Measurements from ENCODE around the gene PRR3.

PRR3 gene

DNA sequence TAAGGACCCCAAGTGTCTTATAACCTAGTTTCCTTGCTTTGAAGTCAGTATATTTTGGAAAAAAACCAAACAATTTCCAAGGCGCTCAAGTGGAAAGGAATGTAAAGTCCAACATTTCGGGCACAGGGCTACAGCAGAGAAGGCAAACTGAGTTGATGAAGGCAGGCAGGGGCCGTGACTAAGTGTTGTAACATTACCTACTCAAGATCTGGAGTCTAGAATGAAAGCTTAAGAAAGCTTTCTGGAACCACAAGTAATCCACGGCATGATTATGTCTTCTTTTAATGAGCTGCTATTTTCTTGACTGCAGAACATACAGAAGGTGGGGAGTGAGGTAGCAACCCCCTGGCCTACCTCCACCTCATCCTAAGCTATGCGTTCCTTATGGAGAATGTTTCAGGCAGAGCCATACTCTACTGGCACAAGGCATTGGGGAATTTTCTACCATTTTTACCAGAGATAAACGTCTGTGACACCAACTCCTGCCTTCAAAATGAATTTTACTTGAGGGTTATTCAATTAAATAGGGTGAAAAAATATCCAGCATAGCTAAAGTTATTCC, 55.7 kb downstream of the PRR3 start:
- peak overlapping the region; percentile 97; the same call in 1 of the 2 replicates for H3K27ac ChIP-seq

More for the DNA sequence above, 55.7 kb downstream of the PRR3 start:
- TF ChIP-seq, protein P1, sequence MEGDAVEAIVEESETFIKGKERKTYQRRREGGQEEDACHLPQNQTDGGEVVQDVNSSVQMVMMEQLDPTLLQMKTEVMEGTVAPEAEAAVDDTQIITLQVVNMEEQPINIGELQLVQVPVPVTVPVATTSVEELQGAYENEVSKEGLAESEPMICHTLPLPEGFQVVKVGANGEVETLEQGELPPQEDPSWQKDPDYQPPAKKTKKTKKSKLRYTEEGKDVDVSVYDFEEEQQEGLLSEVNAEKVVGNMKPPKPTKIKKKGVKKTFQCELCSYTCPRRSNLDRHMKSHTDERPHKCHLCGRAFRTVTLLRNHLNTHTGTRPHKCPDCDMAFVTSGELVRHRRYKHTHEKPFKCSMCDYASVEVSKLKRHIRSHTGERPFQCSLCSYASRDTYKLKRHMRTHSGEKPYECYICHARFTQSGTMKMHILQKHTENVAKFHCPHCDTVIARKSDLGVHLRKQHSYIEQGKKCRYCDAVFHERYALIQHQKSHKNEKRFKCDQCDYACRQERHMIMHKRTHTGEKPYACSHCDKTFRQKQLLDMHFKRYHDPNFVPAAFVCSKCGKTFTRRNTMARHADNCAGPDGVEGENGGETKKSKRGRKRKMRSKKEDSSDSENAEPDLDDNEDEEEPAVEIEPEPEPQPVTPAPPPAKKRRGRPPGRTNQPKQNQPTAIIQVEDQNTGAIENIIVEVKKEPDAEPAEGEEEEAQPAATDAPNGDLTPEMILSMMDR (conservative IDR thresholded peaks at IDR 0.05), result no peak

Measured in VCaP (cell line).